HepG2 (cell line): ENCODE data around the gene SLC19A1. TPM values are rescaled to one million over a fixed set of nuclear protein-coding genes. Genes with fewer than 3 reads are reported as not detected.
A peak's percentile ranks its signal among the peaks of the same experiment; 100 is the strongest.

Experiments
- ATF4 ChIP-seq, 2 experiments: fragments of 450-650 bp in 1 of 2; sonication (generic) in 1 of 2; formaldehyde crosslinking; IDR thresholded peaks; 2 replicates each; pipeline versions ENCODE4 v1.5.0 to v1.8.0; 2020 to 2022; ENCODE audit warnings: mild to moderate bottlenecking in 1 of 2, missing genetic modification reagents in 1 of 2
- CEBPZ ChIP-seq: IDR thresholded peaks from 2 replicates; pipeline ENCODE4 v1.6.1; 2012; ENCODE audit warnings: low read length, improper control_type of control experiment
- FOXJ3 ChIP-seq: sonication (generic); formaldehyde crosslinking; IDR thresholded peaks from 2 replicates; pipeline ENCODE4 v1.4.0; 2020; ENCODE audit warnings: missing genetic modification reagents, mild to moderate bottlenecking, borderline replicate concordance
- HOXA5 ChIP-seq: sonication (generic); formaldehyde crosslinking; IDR thresholded peaks from 2 replicates; pipeline ENCODE4 v1.4.0; 2020; ENCODE audit warnings: missing genetic modification reagents
- KAT7 ChIP-seq: IDR thresholded peaks from 2 replicates; pipeline ENCODE4 v1.6.1; 2018; ENCODE audit warnings: borderline replicate concordance, missing compliant biosample characterization
- KLF16 ChIP-seq, 2 experiments: sonication (generic) in 1 of 2; formaldehyde crosslinking in 1 of 2; IDR thresholded peaks; 2 replicates each; pipeline versions ENCODE4 v1.6.1 to v1.8.0; 2016 to 2023; ENCODE audit warnings: missing genetic modification reagents in 2 of 2, missing compliant biosample characterization in 1 of 2
- NFAT5 ChIP-seq: sonication (generic); formaldehyde crosslinking; IDR thresholded peaks from 2 replicates; pipeline ENCODE4 v1.4.0; 2020; ENCODE audit warnings: missing genetic modification reagents
- NPAS2 ChIP-seq: sonication (generic); formaldehyde crosslinking; IDR thresholded peaks from 2 replicates; pipeline ENCODE4 v1.8.0; 2022; ENCODE audit warnings: mild to moderate bottlenecking, missing genetic modification reagents, borderline replicate concordance
- ONECUT2 ChIP-seq: sonication (generic); formaldehyde crosslinking; IDR thresholded peaks from 2 replicates; pipeline ENCODE4 v1.4.0; 2020; ENCODE audit warnings: missing genetic modification reagents
- PRDM15 ChIP-seq: sonication (generic); formaldehyde crosslinking; IDR thresholded peaks from 2 replicates; pipeline ENCODE4 v1.4.0; 2020; ENCODE audit warnings: missing genetic modification reagents
- RCOR2 ChIP-seq: IDR thresholded peaks from 2 replicates; pipeline ENCODE4 v1.6.1; 2016; ENCODE audit warnings: missing biosample characterization, missing genetic modification reagents
- REL ChIP-seq: sonication (generic); formaldehyde crosslinking; conservative IDR thresholded peaks from 2 replicates; pipeline ENCODE4 v1.8.0; 2022; ENCODE audit warnings: mild to moderate bottlenecking, missing genetic modification reagents, moderate library complexity
- ZFP90 ChIP-seq: sonication (generic); formaldehyde crosslinking; IDR thresholded peaks from 2 replicates; pipeline ENCODE4 v1.8.0; 2022; ENCODE audit warnings: missing genetic modification reagents, mild to moderate bottlenecking, inconsistent platforms, borderline replicate concordance
- ZNF446 ChIP-seq: sonication (generic); formaldehyde crosslinking; IDR thresholded peaks from 2 replicates; pipeline ENCODE4 v1.5.0; 2020; ENCODE audit warnings: mild to moderate bottlenecking, missing genetic modification reagents
- ZNF713 ChIP-seq: sonication (generic); formaldehyde crosslinking; IDR thresholded peaks from 2 replicates; pipeline ENCODE4 v1.4.0; 2020; ENCODE audit warnings: mild to moderate bottlenecking, missing genetic modification reagents
- polyA plus RNA-seq, 8 experiments: library from polyadenylated mRNA; depleted of rRNA in 3 of 8; stranded (reverse) in 7 of 8; unstranded in 1 of 8; fragments of >200 nt; fragmentation: Illumina TruSeq in 4 of 8; extraction: Trizol in 4 of 8; gene quantifications; 2 replicates each; pipeline versions ENCODE4 v1.2.1 to v1.2.3, GENCODE V29; 2011 to 2016; ENCODE audit warnings: low read depth in 4 of 8, missing spikeins in 1 of 8, mixed read lengths in 1 of 8; ENCODE audit not compliant: insufficient read depth in 1 of 8
- total RNA-seq, 5 experiments: library from RNA; depleted of rRNA; stranded (reverse); fragments of >200 nt; fragmentation: Illumina TruSeq; extraction: Trizol; gene quantifications; 2 replicates each; pipeline ENCODE4 v1.2.3, GENCODE V29; 2016; ENCODE audit warnings: low read depth in 1 of 5

The SLC19A1 gene
- total and polyA plus RNA-seq, 2 of the 13 experiments (the other 11 are each of a cell fraction or from before 2014, with no cell fraction given): 21.8 to 23.0 TPM

GRCh38 chr21:45555557-45556301 is 13.5 kb upstream of the SLC19A1 start (continued):
- TF ChIP-seq PRDM15 (0 out of 2 replicates have a peak, but pooled peaks have one; percentile 30), ATF4 (CRISPR knock-in tag; IDR thresholded peaks at IDR 0.05) (peak in 1 of 2 experiments; percentile 44; a peak in 1 of 4 replicates), RCOR2 (peak; percentile 20; the same call in 1 of the 2 replicates), CEBPZ (no peak), ONECUT2 (no peak), KLF16 (CRISPR knock-in tag; IDR thresholded peaks at IDR 0.05) (peak in 1 of 2 experiments; percentile 78; a peak in 1 of 4 replicates), KAT7 (0 out of 2 replicates have a peak, but pooled peaks have one; percentile 31), NPAS2 (CRISPR knock-in tag) (no peak), REL (CRISPR knock-in tag) (no peak), ZNF446 (CRISPR knock-in tag) (no peak; the same call in 1 of the 2 replicates), ZNF713 (no peak), ZFP90 (CRISPR knock-in tag) (peak; percentile 68; the same call in 1 of the 2 replicates), HOXA5 (CRISPR knock-in tag) (peak; percentile 68), NFAT5 (CRISPR knock-in tag) (peak; percentile 81), FOXJ3 (CRISPR knock-in tag) (no peak; the same call in 1 of the 2 replicates)
